GM13976 (cell line): ENCODE measurements around the gene SSTR3.
A peak's percentile ranks its signal among the peaks of the same experiment; 100 is the strongest.

ENCODE experiments used
- DNase-seq: peaks from one replicate; pipeline ENCODE4 v3.0.0; 2012; ENCODE audit warnings: low spot score
- CTCF ChIP-seq: IDR thresholded peaks from 2 replicates; pipeline ENCODE4 v1.5.1; 2012; ENCODE audit warnings: borderline replicate concordance, mild to moderate bottlenecking; ENCODE audit not compliant: insufficient read depth; ENCODE audit errors: extremely low read depth, missing control alignments, control extremely low read depth
- in situ Hi-C: fragments of 300-500 bp; cut with MboI; formaldehyde crosslinking; loops from one replicate; pipeline ENCODE4 v1.12.0; 2022; ENCODE audit warnings: low sequenced_read_pairs, mixed read lengths, inconsistent platforms; ENCODE audit not compliant: unreplicated experiment

Gene SSTR3

GRCh38 chr22:37190262-37190780 is 22.0 kb downstream of the SSTR3 start:
- in situ Hi-C loops: loop anchor here (10.0 kb wide), 1 partner anchor 106 kb away; no protein-coding TSS in a partner anchor
- TF ChIP-seq CTCF: no peak
- no peak for DNase-seq

DNA sequence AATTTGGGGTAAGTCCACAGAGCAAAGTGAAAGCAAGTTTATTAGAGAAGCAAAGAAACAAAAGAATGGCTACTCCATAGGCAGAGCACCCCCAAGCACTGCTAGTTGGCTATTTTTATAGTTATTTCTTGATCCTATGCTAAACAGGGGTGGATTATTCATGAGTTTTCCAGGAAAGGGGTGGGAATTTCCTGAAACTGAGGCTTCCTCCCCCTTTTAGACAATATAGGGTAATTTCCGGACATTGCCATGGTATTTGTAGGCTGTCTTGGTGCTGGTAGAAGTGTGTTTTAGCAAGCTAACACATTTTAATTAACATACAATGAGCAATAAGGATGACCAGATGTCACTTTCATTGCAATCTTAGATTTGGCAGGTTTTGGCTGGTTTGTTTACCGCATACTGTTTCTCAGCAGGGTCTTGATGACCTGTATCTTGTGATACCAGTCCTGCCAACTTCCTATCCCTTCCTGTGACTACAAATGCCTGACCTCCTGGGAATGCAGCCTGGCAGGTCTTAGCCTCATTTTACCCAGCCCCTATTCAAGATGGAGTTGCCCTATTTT is 23.3 kb downstream of the SSTR3 start:
- no peak for TF ChIP-seq CTCF
- in situ Hi-C loops: no loop called here
- no peak for DNase-seq

GRCh38 chr22:37187891-37188761 is 24.2 kb downstream of the SSTR3 start, which contains the start of gene C1QTNF6:
C1QTNF6 (minus strand) TSS chr22:37188247; CDS start chr22:37188213, 34 bp downstream.
- DNase-seq: no peak
- no peak for TF ChIP-seq CTCF
- in situ Hi-C loops: no loop called here

DNA sequence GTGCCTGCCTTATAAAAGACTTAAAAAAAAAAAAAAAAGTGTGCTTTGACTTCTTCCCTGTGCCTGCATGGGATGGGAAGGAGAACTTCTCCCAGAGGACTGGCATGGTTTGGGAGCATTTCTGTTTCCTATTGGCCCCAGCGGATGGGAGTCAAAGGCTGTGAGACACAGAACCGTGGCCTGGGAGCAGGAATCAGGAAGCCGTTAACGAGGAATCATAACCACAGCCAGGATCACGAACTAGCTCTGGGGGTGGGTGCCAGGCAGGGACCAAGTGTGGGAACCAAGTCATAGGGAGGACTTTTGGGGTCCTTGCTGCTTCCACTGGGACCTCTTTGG is 24.8 kb downstream of the SSTR3 start:
- no peak for DNase-seq
- in situ Hi-C loops: no loop called here
- TF ChIP-seq CTCF: no peak

DNA sequence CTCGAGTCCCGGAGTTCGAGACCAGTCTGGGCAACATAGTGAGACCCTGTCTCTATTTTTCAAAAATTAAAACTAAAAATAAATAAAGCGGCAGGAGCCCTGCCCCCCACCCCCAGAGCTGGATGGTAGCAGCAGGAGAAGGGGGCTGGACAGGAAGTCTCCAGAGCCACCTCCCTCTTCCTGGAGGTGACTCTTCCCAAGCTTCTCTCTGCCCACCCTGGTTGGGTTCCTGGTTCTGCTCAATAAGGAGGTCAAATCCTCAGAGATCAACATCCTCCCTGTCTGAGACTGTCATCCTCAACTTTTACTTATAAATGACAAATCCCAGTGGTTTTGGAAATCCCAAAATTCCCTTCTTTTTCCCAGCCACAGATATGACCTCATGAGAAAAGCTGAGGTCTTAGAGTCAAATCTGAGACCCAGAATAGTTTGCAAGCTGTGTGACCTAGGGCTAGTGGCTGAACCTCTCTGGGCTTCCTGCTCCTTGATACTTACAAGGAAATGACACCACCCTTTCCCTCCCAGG is 25.2 kb downstream of the SSTR3 start:
- in situ Hi-C loops: no loop called here
- TF ChIP-seq CTCF: no peak
- DNase-seq: no peak

- in situ Hi-C loops: no loop called here
- TF ChIP-seq CTCF: no peak
- DNase-seq: peak; percentile 83
Observed at GRCh38 chr22:37186228-37186996, 25.9 kb downstream of the SSTR3 start.
